Urothelium cell line (cell line): ENCODE measurements around the gene BICD2.

ENCODE experiments used
- DNase-seq: peaks from one replicate; pipeline ENCODE4 v3.0.0; 2011; ENCODE audit warnings: low spot score, mixed read lengths
- FAIRE-seq: peaks from 2 replicates; lab custom pipeline; 2011; peaks lifted over from hg19 to GRCh38; lab: Jason Lieb, UNC

BICD2 gene

GRCh38 chr9:92671323-92671722, 93.3 kb downstream of the BICD2 start:
- peak; percentile 61 for DNase-seq

DNA sequence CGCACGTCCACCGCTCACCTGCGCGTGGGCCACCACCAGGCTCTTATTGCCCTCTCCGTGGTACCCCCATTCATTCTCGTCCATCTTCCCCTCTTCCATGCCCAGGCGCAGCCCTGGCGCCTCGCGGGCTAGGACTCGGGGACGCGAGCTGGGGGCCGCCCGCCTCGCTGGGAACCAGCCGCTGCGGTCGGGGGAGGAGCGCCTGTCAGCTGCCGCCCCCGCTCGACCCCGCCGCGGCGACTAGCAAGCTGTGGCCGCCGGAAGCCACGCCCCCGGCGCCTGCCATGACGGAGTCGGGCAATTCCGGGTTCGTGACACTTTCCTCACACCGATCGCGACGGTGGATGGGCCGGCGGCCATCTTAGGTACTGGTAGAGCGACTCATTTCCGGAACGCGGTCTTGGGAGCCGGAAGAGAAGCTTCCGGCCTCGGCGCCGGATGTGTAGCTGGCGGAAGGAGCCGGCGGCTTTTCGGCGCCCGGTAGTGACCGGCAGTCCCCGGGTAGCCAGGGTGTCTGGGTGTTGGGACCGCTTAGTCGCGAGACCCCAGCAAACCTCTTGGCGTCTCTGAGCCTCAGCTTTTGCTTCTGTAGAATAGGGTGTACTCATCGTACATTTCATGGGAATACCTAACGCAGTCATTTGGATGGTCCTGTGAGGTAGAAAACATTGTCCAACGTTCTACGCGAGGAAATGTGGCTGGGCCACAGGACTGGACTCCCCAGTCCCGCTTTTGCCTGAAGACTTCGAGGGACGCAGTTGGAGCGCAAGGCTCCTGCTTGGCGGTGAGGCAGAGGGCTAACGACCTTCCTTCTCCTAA, 94.5 kb downstream of the BICD2 start, which contains the start of gene IPPK:
IPPK (minus strand) TSS at position 242 of the 819 bp plus-strand sequence; CDS start at position 99, 143 bp downstream.
- DNase-seq (peak; percentile 98), FAIRE-seq (no peak)

More at GRCh38 chr9:92671323-92671722, 93.3 kb downstream of the BICD2 start:
- no peak for FAIRE-seq

- FAIRE-seq (no peak), DNase-seq (no peak)
Measured at GRCh38 chr9:92669527-92669889, 95.1 kb downstream of the BICD2 start.

DNA sequence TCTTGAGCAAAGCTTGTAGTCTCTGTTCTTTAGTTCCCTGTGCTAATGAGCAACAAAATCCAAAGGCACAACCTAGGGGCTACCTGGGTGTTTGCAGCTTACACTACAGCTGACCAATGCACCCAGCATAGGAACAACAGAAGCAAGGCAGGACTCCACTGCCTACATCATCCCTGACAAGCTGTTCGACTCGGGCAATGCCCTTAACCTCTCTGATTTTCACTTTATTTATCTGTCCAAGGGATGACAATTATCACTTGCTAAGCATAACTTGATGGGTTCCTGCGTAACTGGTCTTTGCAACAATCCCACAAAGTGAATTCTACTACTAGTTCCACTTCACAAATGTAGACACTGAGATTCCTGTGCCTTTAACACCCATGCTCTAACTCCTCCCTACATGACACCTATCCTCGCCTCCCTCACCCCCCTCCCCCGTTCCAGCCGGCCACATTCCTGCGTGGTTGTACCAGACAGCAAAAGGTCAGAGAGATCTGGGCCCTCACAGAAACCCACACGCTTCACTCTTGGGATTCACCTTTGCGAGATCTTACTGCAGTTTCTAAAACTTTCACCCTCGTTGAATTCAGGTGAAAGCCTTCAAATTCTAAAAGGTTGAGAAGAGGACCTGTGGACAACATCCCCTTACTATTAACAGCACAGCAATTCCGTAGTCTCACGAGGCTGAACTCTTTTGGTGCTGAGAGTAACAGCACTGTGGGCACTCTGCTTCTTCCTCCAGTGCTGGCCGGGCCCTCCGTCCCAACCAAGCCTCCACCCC, 95.7 kb downstream of the BICD2 start:
- DNase-seq (peak; percentile 74), FAIRE-seq (no peak)

- no peak for DNase-seq
- FAIRE-seq, result no peak
Measured at GRCh38 chr9:92666912-92667532, 97.6 kb downstream of the BICD2 start.

DNA sequence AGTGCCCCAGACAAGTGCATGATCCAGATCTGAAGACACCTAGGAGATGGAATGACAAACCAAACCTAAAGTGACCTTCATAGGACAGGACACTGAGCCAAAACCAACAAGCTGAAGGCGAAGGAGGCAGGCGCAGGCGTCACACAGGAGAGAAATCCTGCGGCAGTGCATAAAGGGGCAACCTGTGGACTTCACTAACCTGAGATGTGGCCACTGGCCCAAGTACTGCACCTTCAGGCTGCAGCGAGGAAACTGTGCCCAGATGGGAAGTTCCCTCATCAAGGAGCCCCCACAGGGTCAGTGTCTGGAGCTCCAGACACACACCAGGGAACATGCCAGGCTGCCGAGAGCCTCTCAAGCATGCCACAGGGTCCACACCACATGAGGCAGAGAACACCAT, 98.4 kb downstream of the BICD2 start:
- FAIRE-seq, result no peak
- no peak for DNase-seq

GRCh38 chr9:92665836-92666235, 98.8 kb downstream of the BICD2 start:
- DNase-seq (no peak), FAIRE-seq (no peak)

DNA sequence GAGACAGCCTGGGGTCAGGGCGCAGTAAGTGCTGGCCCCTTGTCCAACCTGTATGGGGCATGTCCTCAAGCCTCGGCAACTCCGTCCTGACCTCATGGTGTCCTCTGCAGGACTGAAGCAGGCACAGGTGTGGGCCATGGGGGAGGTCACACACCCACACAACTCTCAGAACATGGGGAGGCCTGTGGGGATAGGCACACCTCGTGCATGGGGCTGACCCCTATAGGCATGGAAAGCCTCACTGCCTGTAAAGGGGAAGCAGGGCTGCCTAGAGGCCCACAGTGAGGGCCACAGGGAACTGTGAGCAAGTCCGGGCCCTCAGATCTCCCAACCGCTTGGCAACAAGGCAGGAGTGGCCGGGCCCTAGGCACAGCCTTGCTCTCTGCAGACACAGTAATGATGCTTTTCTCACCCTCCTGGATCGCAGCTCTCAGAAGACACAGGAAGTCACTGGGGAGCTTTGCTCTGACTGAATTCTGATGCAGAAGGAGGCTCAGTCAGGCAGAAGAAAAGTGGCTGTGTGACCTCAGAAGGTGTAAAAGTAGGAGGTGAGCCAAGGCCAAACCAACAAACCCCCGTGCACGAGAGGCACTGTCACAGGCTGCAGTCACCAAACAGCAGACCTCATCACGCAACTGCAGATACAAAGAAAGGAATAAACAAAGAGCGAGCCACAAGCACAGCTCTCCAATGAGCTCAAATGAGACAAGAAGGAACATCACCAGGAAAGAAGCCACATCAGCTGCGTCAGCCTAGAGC, 100.1 kb downstream of the BICD2 start:
- no peak for FAIRE-seq
- no peak for DNase-seq

DNA sequence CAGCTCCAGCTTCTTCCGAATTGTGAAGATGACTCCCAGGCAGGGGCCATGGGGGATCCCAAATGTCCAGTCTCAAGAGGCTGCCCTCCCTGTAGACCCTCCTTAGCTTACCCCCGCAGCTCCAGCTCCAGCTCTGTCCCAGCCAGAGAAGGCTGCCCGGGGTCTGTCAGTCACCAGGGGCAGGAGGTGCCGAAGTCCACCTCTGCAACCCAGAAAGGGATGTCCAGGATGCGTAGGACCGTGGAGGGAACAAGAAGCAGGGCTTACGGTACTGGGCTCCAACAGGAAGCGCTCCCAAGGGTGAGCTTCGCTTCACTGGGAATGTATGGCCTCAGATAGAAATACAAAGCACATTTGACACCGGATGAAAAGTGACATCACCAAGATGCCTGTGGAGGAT, 100.7 kb downstream of the BICD2 start:
- no peak for DNase-seq
- FAIRE-seq, result no peak

GRCh38 chr9:92663126-92663525, 101.5 kb downstream of the BICD2 start:
- no peak for FAIRE-seq

DNA sequence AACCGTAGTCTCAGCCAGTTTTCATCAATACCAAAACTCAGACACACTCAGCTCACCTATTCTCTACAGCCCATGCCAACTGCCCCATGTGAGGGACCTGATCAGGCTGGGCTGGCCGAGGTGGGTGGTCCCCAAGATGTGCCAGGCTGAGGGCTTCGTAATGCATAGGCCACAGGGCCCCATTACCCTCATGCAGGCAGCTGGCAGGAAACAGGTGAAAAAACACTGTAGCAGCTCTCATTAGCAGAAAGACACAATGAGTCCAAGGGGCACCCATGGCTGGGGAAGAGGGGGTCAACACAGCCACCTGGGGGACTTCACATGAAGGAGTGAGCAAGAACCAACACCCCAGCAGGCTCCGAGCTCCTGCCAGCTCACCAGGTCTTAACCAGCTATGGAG, 102.9 kb downstream of the BICD2 start:
- no peak for DNase-seq

More at GRCh38 chr9:92663126-92663525, 101.5 kb downstream of the BICD2 start:
- DNase-seq, result no peak

More for the DNA sequence above, 102.9 kb downstream of the BICD2 start:
- no peak for FAIRE-seq
